KMS-11 (cell line): ENCODE measurements around the gene PADI1.

ENCODE experiments used
- H2AFZ ChIP-seq: fragments of 200-600 bp; sonication (generic); 2 replicates; pipeline ENCODE4 v1.6.1; 2016; ENCODE audit warnings: antibody characterized with exemption, mixed run types, low read depth
- H3K27ac ChIP-seq: fragments of 200-600 bp; sonication (generic); 2 replicates; pipeline ENCODE4 v1.6.1; 2016; ENCODE audit warnings: mild to moderate bottlenecking, mixed run types
- H3K27me3 ChIP-seq: fragments of 200-600 bp; sonication (generic); 2 replicates; pipeline ENCODE4 v1.6.1; 2017; ENCODE audit warnings: mild to moderate bottlenecking, low read depth, mixed run types, moderate library complexity; ENCODE audit not compliant: insufficient read depth
- H3K36me3 ChIP-seq: fragments of 200-600 bp; sonication (generic); 2 replicates; pipeline ENCODE4 v1.6.1; 2017; ENCODE audit warnings: mild to moderate bottlenecking, mixed run types; ENCODE audit not compliant: insufficient read depth
- H3K4me1 ChIP-seq: fragments of 200-600 bp; sonication (generic); 2 replicates; pipeline ENCODE4 v1.6.1; 2016; ENCODE audit warnings: mild to moderate bottlenecking, low read depth, mixed run types; ENCODE audit not compliant: poor library complexity, severe bottlenecking
- H3K4me2 ChIP-seq: fragments of 200-600 bp; sonication (generic); 2 replicates; pipeline ENCODE4 v1.7.0; 2016; ENCODE audit warnings: mild to moderate bottlenecking, mixed run types
- H3K4me3 ChIP-seq: fragments of 200-600 bp; sonication (generic); IDR thresholded peaks from 2 replicates; pipeline ENCODE4 v1.6.1; 2017; ENCODE audit warnings: low read depth, low read length, mixed read lengths; ENCODE audit not compliant: insufficient read depth
- H3K79me2 ChIP-seq: fragments of 200-600 bp; sonication (generic); 2 replicates; pipeline ENCODE4 v1.6.1; 2016; ENCODE audit warnings: low read depth, mixed run types; ENCODE audit not compliant: insufficient read depth
- H3K9ac ChIP-seq: fragments of 200-600 bp; sonication (generic); 2 replicates; pipeline ENCODE4 v1.6.1; 2016; ENCODE audit warnings: mild to moderate bottlenecking, mixed run types
- H4K20me1 ChIP-seq: fragments of 200-600 bp; sonication (generic); 2 replicates; pipeline ENCODE4 v1.6.1; 2016; ENCODE audit warnings: mild to moderate bottlenecking, mixed run types; ENCODE audit not compliant: insufficient read depth
- TF ChIP-seq, protein P1 (sequence below): fragments of 200-600 bp; sonication (generic); conservative IDR thresholded peaks from 2 replicates; pipeline ENCODE4 v1.6.1; 2017; ENCODE audit warnings: low read depth, mild to moderate bottlenecking, antibody characterized with exemption, low read length, moderate library complexity, mixed read lengths

PADI1 gene

DNA sequence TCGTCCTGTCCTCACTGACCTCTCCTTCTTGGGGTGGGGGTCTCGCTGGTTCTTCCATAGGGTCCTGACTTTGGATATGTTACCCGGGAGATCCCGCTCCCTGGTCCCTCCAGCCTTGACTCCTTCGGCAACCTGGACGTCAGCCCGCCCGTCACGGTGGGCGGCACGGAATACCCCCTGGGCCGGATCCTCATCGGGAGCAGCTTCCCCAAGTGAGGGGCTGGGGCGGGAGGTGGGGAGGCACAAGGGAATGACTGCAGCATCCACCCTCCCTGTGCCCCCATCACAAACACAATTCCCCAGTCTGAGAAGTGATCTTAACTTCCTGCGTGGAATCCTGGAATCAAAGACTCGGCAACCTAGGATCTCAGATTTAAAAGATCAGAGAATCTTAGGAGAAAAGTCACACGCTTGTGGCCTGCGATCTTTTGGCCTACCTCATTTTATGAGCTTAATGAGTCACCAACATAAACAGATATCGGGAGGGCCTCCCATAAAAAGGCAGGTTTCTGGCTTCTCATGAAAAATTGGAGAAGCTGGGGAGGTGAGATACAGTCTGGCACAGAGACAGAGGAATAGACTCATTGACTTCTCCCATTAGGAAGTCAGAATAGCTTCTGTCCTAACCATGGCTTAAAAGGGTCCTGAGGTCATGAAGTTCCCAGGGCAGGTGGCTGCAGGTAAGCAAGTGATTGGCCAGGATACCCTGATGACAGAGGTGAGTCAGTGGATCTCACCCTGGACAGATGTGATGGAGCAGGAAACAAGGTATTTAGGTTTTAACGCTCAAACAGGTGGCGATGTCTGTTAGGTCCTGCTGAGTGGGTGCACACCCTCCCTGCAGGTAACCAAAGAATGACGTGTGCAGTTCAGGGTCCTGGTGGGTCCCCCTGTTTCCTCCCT is 28.1 kb downstream of the PADI1 start:
- Histone ChIP-seq H3K27ac (no peak overlapping the region), H3K79me2 (no peaks in the 10 kb centered on the region), H2AFZ (no peak overlapping the region), H3K4me1 (no peaks in the 10 kb centered on the region), H4K20me1 (no peaks in the 10 kb centered on the region), H3K36me3 (no peaks in the 10 kb centered on the region), H3K4me3 (no peak overlapping the region), H3K27me3 (peaks cover 64% of the 10 kb centered on the region), H3K9ac (no peak overlapping the region), H3K4me2 (no peak overlapping the region)
- TF ChIP-seq, protein P1, sequence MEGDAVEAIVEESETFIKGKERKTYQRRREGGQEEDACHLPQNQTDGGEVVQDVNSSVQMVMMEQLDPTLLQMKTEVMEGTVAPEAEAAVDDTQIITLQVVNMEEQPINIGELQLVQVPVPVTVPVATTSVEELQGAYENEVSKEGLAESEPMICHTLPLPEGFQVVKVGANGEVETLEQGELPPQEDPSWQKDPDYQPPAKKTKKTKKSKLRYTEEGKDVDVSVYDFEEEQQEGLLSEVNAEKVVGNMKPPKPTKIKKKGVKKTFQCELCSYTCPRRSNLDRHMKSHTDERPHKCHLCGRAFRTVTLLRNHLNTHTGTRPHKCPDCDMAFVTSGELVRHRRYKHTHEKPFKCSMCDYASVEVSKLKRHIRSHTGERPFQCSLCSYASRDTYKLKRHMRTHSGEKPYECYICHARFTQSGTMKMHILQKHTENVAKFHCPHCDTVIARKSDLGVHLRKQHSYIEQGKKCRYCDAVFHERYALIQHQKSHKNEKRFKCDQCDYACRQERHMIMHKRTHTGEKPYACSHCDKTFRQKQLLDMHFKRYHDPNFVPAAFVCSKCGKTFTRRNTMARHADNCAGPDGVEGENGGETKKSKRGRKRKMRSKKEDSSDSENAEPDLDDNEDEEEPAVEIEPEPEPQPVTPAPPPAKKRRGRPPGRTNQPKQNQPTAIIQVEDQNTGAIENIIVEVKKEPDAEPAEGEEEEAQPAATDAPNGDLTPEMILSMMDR: no peak

DNA sequence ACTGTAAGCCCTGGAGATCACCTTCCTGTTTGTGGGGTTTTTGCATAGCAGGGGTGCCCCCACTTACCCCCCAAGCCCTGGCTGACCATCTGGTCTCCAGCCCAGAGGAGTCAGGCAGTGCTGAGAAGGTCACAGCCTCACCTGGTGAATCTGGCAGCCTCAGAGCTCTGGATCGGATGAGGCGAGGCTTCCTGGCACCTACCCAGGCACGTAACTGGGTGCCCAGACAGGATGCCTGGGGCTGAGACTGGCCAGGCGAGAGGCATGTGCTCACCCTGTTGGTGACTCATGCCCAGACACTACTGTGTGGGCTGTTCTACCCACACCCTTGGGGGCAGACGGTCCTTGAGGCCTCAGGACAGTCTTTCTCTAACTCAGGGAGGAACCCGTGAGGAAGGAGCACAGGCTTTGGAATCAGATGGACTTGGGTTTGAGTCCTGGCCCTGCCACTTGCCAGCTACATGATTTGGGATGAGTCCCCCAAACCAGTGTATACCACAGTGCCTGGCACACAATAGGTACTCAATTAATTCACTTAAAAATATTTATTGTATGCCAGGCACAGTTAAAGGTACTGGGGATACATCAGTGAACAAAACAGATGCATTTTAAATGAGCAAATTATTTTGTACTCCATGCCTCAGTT is 28.9 kb downstream of the PADI1 start:
- Histone ChIP-seq H3K79me2 (no peaks in the 10 kb centered on the region), H3K9ac (no peak overlapping the region), H3K4me1 (no peaks in the 10 kb centered on the region), H3K4me2 (no peak overlapping the region), H4K20me1 (no peaks in the 10 kb centered on the region), H2AFZ (no peak overlapping the region), H3K27ac (no peak overlapping the region), H3K4me3 (no peak overlapping the region), H3K36me3 (no peaks in the 10 kb centered on the region), H3K27me3 (peaks cover 57% of the 10 kb centered on the region)
- TF ChIP-seq, protein P1: no peak

DNA sequence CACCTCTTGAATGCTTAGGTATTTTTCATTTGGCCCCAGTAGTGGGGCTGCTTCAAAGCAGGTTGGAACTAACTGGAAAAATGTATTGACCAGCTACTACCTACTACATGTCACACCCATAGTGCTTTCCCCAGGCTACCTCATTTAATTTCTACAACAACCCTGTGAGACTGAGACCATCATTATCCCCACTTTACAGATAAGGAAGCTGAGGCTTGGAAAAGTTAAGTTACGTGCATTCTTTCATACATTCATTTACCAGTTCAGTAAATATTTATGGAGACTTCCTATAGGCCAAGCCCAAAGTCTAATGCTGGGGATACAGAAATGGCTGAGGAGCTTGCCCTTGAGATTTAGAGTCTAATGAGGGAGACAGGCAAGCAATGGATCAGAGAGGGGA is 29.5 kb downstream of the PADI1 start:
- Histone ChIP-seq H3K9ac (no peak overlapping the region), H3K27me3 (peaks cover 53% of the 10 kb centered on the region), H3K4me3 (no peak overlapping the region), H3K4me1 (no peaks in the 10 kb centered on the region), H3K4me2 (no peak overlapping the region), H3K27ac (no peak overlapping the region), H2AFZ (no peak overlapping the region), H4K20me1 (no peaks in the 10 kb centered on the region), H3K36me3 (no peaks in the 10 kb centered on the region), H3K79me2 (no peaks in the 10 kb centered on the region)
- TF ChIP-seq, protein P1: no peak

DNA sequence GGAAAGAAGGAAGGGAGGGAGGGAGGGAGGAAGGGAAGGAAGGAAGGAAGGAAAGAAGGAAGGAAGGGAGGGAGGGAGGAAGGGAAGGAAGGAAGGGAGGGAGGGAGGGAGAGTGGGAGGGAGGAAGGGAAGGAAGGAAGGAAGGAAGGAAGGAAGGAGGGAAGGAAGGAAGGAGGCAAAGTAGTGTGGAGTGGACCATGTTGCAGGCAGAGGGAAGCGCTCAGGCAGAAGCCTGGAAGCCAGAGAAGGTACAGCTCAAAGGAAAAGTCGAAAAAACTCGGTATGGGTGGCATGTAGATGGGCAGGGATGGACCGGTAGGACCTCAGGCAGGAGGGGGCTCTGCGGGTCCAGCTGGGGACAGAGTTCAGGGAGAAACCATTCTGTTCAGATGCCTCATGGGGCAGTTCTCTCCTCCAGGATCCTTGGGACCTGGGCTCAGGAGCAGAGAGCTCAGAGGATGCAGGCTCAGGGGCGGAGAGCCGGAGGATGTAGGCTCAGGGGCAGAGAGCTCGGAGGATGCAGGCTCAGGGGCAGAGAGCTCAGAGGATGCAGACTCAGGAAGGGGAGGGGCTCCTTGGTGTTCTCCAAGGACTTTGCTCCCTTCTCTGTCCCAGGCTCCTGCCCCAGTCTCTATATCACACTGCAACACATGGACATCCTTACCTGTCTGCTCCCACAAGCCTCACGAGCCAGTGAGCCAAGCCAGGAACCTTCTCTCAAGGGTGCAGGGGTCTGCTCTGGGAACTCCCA is 30.4 kb downstream of the PADI1 start:
- H3K79me2 ChIP-seq: no peaks in the 10 kb centered on the region
- no peak overlapping the region for H3K4me3 ChIP-seq
- H3K4me2 ChIP-seq: no peak overlapping the region
- H3K4me1 ChIP-seq: no peaks in the 10 kb centered on the region
- H3K27me3 ChIP-seq: peaks cover 61% of the 10 kb centered on the region
- H3K36me3 ChIP-seq: no peaks in the 10 kb centered on the region
- no peak overlapping the region for H2AFZ ChIP-seq
- no peak overlapping the region for H3K27ac ChIP-seq
- TF ChIP-seq, protein P1: no peak
- H4K20me1 ChIP-seq: no peaks in the 10 kb centered on the region
- H3K9ac ChIP-seq: no peak overlapping the region
